Panc1 (cell line): Measurements from ENCODE around the gene SLC16A8.

ENCODE experiments used
- REST ChIP-seq, 2 experiments: IDR thresholded peaks; 2 replicates each; pipeline ENCODE4 v1.6.1; 2011 to 2012; ENCODE audit warnings: low read depth in 2 of 2, control low read depth in 1 of 2, low read length in 1 of 2, mild to moderate bottlenecking in 1 of 2, moderate library complexity in 1 of 2; ENCODE audit not compliant: insufficient read depth in 1 of 2
- TF ChIP-seq, protein P1 (sequence below): fragments of 450-650 bp; IDR thresholded peaks from 2 replicates; pipeline ENCODE4 v1.5.1; 2017; ENCODE audit warnings: mild to moderate bottlenecking

GRCh38 chr22:38077096-38077495 lies 6.9 kb downstream of the SLC16A8 start:
- TF ChIP-seq, protein P1, sequence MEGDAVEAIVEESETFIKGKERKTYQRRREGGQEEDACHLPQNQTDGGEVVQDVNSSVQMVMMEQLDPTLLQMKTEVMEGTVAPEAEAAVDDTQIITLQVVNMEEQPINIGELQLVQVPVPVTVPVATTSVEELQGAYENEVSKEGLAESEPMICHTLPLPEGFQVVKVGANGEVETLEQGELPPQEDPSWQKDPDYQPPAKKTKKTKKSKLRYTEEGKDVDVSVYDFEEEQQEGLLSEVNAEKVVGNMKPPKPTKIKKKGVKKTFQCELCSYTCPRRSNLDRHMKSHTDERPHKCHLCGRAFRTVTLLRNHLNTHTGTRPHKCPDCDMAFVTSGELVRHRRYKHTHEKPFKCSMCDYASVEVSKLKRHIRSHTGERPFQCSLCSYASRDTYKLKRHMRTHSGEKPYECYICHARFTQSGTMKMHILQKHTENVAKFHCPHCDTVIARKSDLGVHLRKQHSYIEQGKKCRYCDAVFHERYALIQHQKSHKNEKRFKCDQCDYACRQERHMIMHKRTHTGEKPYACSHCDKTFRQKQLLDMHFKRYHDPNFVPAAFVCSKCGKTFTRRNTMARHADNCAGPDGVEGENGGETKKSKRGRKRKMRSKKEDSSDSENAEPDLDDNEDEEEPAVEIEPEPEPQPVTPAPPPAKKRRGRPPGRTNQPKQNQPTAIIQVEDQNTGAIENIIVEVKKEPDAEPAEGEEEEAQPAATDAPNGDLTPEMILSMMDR, result no peak
- TF ChIP-seq REST (IDR thresholded peaks at IDR 0.05; ENCODE audit: insufficient read depth in 1 of 2, low read depth in 2 of 2, low read length in 1 of 2), result no peak
